ENCODE results near the gene TRHDE.
A peak's percentile ranks its signal among the peaks of the same experiment; 100 is the strongest.

Gene TRHDE

GRCh38 chr12:72307229-72307628 lies 35.1 kb downstream of the TRHDE start:
- no peak for DNase-seq (ENCODE audit: low read depth in 1 of 2, low spot score in 1 of 2)

DNA sequence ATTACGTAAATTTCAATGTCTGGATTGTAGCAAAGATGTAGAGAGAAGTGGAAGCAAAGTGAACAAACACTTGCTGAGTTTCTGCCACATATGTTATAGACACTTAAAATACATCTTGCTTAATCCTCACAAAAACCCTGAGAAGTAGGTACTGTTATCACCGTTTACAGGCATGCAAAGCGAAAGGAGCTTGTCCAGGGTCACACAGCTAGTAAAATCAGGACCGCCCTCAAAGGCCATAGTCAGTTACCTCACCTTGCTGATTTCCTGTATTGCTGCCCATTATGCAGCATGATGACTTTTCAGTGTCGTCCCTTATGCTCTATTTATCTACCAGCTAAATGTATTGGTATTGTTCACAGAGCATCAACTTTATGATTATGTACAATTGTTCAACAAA lies 39.8 kb downstream of the TRHDE start:
- no peak for DNase-seq (ENCODE audit: low read depth in 1 of 2, low spot score in 1 of 2)

DNA sequence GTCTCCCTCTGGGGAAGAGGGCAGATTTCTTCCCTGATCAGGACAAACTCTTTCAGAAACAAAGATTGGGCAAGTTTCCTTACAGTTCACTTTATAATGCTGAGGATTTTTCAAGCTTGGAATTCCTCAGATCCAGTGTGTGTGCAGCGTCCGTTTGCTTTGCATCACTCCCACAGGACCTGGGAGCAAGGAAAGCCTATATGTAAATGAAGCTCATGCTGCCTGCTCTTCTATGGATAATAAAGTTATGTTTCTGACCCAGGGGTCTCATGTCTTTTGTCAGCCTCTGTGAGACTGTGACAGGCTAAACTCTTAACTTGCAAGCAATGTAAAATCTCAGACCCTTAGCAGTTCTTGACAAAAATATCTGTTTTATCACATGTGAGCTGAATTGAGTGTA lies 41.6 kb downstream of the TRHDE start:
- no peak for DNase-seq (ENCODE audit: low read depth in 1 of 2, low spot score in 1 of 2)

DNA sequence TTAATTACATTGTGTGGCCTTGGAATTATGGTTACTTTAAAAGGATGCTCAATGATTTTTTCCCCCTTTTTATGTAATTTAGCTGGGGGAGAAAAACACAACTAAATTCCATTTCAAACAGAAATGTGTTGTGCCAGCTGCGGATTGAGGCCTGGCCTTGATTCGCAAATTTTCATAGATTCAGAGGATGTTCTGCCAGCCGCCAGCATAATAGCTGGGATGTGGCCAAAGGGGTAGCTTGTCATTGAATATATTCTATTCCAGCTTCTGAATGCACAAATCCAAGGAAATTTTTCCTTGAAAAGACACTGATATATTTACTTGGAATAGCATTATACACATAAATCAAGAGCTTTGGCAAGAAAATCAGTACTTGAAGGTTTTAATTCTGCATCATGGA lies 43.7 kb downstream of the TRHDE start:
- DNase-seq (ENCODE audit: low read depth in 1 of 2, low spot score in 1 of 2), result no peak

GRCh38 chr12:72318341-72318740 lies 46.2 kb downstream of the TRHDE start:
- DNase-seq (ENCODE audit: low read depth in 1 of 2, low spot score in 1 of 2), result no peak

DNA sequence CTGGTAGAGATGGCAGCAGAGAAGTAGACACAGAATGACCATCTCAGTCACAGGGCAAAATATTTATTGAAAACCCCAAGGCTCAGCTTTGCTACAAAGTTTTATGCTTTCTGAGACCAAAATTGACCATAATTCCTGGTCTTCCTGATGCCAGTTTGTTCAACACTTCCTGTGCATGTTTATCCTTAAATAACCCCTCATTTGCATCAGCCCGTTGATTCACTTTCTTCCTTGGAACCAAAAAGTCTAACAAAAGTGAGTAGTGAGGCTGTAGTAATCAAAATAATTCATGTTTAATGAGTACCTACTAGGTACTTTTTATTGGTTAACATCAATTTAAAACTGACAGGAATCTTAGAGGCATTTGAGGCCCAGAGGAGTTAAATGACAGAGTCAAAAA lies 51.7 kb downstream of the TRHDE start:
- DNase-seq (ENCODE audit: low read depth in 1 of 2, low spot score in 1 of 2), result no peak

DNA sequence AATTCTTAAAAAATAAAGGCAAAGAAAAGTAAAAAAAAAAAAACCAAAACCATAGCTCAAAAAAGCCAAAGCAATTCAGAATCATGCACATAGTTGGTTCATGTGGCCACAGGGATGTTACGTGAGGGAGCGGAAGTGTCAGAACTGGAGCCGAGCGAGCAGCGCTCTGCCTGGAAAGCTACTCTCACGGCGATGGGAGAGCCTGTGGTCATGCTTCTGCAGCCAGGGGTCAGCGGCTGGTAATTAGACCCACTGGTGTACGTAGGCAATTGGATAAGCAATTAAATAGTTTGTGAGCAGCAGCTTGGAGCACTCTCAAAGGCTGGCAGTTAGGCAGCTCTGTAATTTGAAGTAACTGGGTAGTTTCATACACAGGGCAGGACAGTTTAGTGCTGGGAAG lies 58.1 kb downstream of the TRHDE start:
- no peak for DNase-seq (ENCODE audit: low read depth in 1 of 2, low spot score in 1 of 2)

GRCh38 chr12:72330784-72331183 lies 58.6 kb downstream of the TRHDE start:
- no peak for DNase-seq (ENCODE audit: low read depth in 1 of 2, low spot score in 1 of 2)

DNA sequence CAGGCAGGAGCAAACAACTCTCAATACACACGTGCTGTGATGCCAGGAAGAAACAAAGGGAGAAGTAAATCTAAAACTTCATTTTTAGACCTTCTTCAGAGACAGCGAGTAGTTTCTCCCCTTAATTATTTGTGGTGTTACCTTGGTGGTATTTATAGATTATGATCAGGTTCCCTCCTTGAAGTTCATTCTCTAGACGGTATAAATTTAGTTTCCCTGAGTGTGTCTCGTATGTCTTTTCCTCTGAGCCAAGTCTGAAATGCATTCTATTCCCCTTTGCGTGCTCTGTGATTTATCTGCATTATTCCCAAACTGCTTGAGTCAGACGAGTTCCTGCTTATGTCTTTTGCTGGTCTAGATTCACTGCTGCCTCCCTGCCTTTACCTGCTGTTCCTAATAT lies 65.2 kb downstream of the TRHDE start:
- no peak for DNase-seq (ENCODE audit: low read depth in 1 of 2, low spot score in 1 of 2)

- DNase-seq (ENCODE audit: low read depth in 1 of 2, low spot score in 1 of 2), result no peak
These were observed 65.8 kb downstream of the TRHDE start for GRCh38 chr12:72337946-72338345.

DNA sequence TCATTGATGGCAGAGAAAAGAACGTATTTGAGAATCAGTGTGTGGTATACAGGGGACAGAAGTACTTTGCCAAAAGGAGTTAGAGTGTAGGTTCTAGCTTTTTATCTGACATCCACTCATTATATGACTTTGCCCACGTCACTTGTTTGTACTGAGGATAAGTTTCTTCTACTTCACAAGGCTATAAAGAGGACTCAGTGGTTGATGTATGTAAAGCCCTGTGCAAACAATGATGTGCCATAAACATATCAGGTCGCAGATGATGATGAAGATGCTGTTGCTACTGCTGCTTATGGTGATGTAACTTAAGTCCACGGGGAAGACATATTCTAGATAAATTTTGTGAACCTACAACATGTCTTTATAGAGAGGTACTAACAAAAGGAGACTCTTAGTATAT lies 66.3 kb downstream of the TRHDE start:
- DNase-seq (ENCODE audit: low read depth in 1 of 2, low spot score in 1 of 2), result no peak

- DNase-seq (ENCODE audit: low read depth in 1 of 2, low spot score in 1 of 2), result peak in 1 of 2 donors; percentile 17
These were observed 74.3 kb downstream of the TRHDE start for GRCh38 chr12:72346363-72346944.

- DNase-seq (ENCODE audit: low read depth in 1 of 2, low spot score in 1 of 2), result no peak
These were observed 77.3 kb downstream of the TRHDE start for GRCh38 chr12:72349491-72349890.

DNA sequence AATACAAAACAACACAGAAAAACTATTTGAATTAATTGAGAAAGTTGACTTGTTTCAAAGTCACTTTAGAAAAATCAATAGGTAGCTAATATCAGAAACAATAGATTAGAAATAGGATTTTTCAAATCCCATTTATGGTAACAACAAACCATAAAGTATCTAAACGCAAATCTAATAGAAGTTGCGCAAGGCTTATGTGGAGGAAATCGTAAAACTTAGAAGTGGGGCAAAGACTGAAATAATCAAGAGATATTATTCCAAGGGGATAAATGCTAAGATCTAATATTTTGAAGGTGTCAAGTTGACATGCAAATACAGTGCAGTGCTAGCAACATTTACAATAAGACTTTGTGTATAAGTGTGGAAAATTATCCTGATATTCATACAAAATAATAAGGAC lies 87.2 kb downstream of the TRHDE start:
- no peak for DNase-seq (ENCODE audit: low read depth in 1 of 2, low spot score in 1 of 2)

- no peak for DNase-seq (ENCODE audit: low read depth in 1 of 2, low spot score in 1 of 2)
These were observed 93.0 kb downstream of the TRHDE start for GRCh38 chr12:72365151-72365550.

DNA sequence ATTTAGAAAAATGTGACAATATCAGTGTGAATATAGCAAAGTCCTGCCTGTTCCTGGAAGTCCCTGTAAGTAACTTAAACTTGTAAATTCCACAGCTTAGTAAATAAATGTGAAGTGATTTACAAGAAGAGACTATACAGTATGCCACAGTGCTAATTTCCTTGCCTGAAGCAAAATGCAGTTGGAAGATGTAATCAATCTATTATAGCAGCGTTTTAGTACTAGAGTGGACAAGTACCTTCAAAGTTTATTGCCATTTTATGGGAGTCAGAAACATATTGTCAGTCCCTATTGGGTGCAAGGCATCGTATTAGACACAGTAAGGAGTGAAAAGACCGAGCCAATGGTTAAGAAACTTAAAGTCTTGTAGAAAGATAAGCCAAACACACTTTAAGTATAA lies 94.1 kb downstream of the TRHDE start:
- no peak for DNase-seq (ENCODE audit: low read depth in 1 of 2, low spot score in 1 of 2)

GRCh38 chr12:72368298-72368697 lies 96.1 kb downstream of the TRHDE start:
- no peak for DNase-seq (ENCODE audit: low read depth in 1 of 2, low spot score in 1 of 2)

GRCh38 chr12:72368719-72369422 lies 96.7 kb downstream of the TRHDE start:
- no peak for DNase-seq (ENCODE audit: low read depth in 1 of 2, low spot score in 1 of 2)

DNA sequence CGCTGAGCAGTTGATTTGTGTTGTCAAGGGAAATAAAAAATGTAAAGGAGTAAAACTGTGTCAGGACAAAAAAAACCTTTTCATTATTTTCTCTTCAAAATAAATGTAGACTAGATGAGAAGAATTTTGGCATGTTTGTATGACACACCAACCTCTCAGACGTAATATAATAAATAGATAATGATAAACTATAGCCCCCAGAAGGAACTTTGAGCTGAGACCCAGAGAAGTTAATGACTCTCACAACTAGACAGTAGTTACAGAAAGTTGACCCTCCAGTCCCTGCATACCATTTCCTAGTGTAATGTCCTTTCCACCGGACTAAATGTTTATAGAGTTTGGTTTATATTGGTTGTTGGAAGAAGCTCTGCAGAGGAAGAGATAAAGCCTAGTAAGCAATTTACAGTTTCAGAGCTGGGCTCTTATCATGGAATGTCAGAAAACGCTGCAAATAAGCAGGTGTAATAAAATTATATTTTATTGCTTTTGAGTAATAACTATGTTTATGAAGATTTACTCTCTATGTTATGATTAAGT lies 97.3 kb downstream of the TRHDE start:
- DNase-seq (ENCODE audit: low read depth in 1 of 2, low spot score in 1 of 2), result no peak

- no peak for DNase-seq (ENCODE audit: low read depth in 1 of 2, low spot score in 1 of 2)
These were observed 108.3 kb downstream of the TRHDE start for GRCh38 chr12:72380441-72380840.

- no peak for DNase-seq (ENCODE audit: low read depth in 1 of 2, low spot score in 1 of 2)
These were observed 116.2 kb downstream of the TRHDE start for GRCh38 chr12:72388322-72388721.

- DNase-seq (ENCODE audit: low read depth in 1 of 2, low spot score in 1 of 2), result no peak
These were observed 118.0 kb downstream of the TRHDE start for GRCh38 chr12:72390146-72390545.

GRCh38 chr12:72406111-72406510 lies 133.9 kb downstream of the TRHDE start:
- DNase-seq (ENCODE audit: low read depth in 1 of 2, low spot score in 1 of 2), result no peak
